ENCODE measurements around the gene CST9L. TPM values are rescaled to one million over a fixed set of nuclear protein-coding genes. Genes with fewer than 3 reads are reported as not detected.

Gene CST9L
- total and polyA plus RNA-seq, 2 donors: 0.09 TPM; not detected in 1

Other genes starting within 250 kb of the CST9L start
- gene NXT1, start 217.7 kb downstream of the CST9L start, total RNA-seq: 33.3 TPM
- gene NXT1, start 217.7 kb downstream of the CST9L start, polyA plus RNA-seq: 22.6 TPM
- gene GZF1, start 206.3 kb downstream of the CST9L start, total RNA-seq: 10.6 TPM
- 8.5 TPM for gene GZF1, start 206.3 kb downstream of the CST9L start, polyA plus RNA-seq
- 7.6 TPM for gene NAPB, start 147.0 kb downstream of the CST9L start, total RNA-seq
- 8.8 TPM for gene NAPB, start 147.0 kb downstream of the CST9L start, polyA plus RNA-seq
- not detected for gene CSTL1, start 128.8 kb downstream of the CST9L start, total RNA-seq
- 0.11 TPM for gene CSTL1, start 128.8 kb downstream of the CST9L start, polyA plus RNA-seq
- gene CST11, start 115.6 kb downstream of the CST9L start, total RNA-seq: 0.33 TPM
- 0.32 TPM for gene CST11, start 115.6 kb downstream of the CST9L start, polyA plus RNA-seq
- gene CST8, start 77.4 kb downstream of the CST9L start, total RNA-seq: not detected
- not detected for gene CST8, start 77.4 kb downstream of the CST9L start, polyA plus RNA-seq
- gene CST9, start 37.4 kb upstream of the CST9L start, total RNA-seq: 0.05 TPM
- gene CST9, start 37.4 kb upstream of the CST9L start, polyA plus RNA-seq: 0.02 TPM
- gene CST3, start 69.5 kb upstream of the CST9L start, total RNA-seq: 231 TPM
- 465 TPM for gene CST3, start 69.5 kb upstream of the CST9L start, polyA plus RNA-seq
- gene CST4, start 120.6 kb upstream of the CST9L start, total RNA-seq: 0.80 TPM
- 9.9 TPM for gene CST4, start 120.6 kb upstream of the CST9L start, polyA plus RNA-seq
- 2.5 TPM for gene CST1, start 182.5 kb upstream of the CST9L start, total RNA-seq
- gene CST1, start 182.5 kb upstream of the CST9L start, polyA plus RNA-seq: 25.9 TPM